GM21717 (cell line): Measurements from ENCODE around the gene IL34.

Source experiments
- ATAC-seq: cut with Tn5 transposase; IDR thresholded peaks from one replicate; pipeline ENCODE4 v1.9.1; 2021; ENCODE audit warnings: mild to moderate bottlenecking, moderate library complexity; ENCODE audit not compliant: unreplicated experiment

Gene IL34

DNA sequence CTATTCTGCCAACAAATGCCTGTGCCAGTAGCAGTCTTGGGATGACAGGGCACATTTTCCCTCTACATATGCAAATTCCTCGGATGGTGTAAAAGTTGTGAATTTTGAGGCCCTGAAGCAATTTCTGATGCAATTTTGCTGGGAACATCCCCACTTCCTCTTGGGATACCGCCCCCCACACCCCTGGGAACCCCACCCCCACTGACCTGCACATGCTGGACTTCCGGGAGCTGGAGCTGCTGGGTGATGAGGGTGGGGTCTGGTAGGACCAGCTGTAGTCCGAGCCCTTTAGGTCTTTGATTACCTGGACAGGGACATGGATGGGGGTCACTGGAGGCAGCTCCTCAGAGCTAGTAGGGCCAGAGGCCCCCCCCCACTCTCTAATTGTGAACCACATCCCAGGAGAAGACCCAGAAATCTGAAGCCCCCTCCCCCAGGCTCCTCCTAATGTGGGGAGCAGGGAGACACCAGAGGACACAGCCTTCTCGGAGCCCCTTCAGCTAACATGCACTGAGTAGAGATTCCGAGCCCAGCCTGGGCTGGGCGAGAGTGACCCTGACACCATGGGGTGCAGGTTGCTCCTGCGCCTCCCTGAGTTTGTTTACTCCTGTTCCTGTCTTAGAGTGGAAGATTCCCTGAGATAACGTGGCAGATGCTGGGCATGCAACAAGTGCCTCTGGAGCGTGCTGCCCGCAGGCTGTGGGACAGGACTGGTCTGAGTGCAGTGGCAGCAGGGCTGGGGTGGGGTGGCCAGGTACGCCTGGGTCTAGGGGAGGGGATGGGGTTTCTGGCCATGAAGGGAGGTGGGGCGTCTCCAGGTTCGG is 30.5 kb downstream of the IL34 start:
- no peak for ATAC-seq

DNA sequence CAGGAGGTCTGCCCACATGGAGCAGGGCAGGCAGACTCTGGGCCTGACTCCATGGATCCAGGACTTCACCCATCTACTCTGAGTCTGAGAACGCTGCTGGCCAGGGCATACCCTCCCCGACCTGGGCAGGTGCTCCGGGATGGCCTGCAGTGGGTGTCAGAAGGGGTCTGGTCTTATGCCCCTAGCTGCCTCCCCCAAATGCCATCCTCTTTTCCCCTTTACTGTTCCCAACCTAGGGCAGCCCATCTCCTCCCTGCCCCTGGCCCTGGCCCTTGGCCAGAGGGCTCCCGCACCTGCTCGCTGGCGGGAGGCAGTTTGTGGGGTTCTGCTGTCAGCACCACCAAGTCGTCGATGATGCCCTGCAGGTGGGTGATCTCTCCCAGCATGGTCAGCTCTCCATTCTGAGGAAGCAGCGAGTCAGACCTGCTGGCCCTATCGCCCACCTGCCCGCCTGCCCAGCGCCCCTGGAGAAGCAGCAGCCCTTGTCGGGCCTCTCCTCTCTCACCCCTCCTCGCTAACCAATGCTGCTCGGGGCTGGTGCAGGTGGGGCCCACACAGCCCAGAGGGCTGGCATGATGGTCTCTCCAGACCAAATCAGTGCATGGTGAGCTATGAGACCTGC is 31.3 kb downstream of the IL34 start:
- ATAC-seq: no peak

DNA sequence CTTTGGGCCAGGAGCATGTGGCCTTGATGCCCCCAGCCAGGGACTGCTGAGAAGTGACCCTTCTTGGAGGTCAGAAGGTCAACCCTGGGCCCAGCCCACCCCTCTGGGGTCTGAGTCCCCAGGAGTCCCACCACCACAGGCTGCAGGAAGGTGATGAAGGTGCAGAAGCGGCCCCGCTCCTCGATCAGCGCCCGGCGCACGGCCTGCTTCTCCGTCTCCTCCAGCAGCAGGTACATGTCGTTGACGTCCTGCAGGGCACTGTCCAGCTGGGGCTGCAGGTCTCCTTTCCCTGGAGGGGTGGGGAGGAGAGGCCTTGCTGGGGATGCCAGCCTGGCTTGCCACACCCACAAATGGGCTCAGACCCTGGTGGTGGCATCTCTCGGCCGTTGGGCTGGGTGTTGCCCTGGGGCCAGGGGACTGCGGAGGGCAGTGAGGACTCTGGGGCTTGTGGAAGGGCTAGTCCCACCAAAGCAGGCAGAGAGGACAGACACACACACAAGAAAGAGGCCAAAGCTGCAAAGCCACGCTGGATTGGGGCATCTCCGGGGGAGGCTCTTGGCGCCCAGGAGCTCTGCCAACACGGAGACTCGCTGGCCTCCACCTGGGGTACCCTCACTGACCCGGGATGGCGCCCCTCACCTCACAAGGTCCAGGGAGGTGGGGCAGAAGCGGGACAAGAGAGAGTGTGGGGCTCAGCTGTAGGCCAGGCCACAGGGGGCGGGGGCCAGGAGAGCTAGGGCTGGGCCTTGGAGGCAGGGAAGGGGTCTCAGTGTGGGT is 31.9 kb downstream of the IL34 start:
- no peak for ATAC-seq

DNA sequence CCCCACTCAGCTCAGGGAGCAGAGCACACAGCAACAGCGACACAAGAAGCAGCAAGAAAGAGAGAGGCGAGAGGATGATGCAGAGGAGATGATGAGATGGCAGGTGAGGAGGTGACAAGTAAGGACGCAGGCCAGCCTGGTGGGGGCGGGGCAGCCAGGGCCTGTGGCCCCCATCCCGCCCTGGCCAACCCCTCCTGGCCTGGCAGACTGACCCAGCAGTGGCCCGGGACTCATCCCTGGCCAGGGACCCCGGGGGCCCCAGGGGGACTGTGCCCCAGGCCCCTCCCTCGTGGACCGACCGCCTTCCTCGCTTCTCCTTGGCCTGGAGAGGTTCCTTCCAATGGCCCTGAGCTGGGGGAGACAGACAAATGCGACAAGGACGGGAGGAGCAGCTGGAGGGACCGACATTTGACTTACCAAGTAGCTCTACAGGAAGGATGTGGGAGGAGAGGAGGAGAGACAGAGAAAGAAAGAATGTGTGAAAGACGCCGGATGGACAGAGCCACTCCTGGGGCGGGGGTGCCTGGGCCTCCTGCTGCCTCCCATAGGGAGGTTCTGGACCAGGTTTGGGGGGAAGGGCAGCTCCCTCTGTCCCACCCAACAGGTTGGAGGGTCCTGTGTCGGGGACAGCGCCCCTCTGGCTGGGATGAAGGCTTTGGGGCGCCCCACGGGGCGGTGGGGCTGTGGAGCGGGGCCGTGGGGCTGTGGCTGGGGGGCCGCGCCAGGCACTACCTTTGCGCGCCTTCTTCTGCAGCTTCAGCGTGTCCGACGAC is 32.7 kb downstream of the IL34 start:
- no peak for ATAC-seq

DNA sequence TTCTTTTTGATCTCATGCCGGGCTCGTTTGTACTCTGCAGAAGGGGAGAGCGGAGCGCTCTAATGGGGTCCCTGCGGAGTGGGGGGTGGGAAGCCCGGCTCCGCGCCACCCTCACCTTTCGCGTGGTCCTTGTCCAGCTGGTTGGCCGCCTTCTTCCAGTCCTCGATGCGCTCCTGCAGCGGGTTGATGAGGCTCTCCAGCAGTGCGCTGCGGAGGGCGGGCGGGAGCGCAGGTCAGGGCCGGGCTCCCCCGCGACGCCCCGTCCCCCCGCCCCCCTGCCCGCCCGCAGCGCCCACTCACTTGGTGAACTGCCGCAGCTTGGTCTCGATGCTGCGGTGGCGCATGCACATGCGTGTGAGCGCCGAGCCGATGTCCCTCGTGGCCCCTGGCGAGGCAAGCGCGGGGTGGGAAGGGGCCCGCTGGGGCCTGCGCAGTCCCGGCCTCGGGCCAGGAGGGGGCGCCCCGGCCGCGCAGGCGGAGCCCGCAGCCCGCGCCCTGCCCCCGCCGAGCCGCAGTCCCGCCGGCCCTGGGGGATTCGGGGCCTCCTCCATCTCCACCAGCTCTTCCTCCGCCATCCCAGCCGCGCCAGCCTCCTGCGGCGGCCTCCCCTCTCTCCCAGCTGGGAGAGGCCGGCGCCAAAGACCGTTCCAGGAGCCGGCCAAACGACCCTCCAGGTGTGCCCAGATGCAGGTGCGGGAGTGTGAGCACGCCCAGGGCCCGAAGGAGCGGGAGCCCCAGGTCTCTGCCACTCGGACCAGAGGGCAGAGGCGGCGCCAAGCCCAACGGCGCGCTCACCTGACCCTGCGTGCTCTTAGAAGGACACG is 33.5 kb downstream of the IL34 start:
- ATAC-seq: no peak

DNA sequence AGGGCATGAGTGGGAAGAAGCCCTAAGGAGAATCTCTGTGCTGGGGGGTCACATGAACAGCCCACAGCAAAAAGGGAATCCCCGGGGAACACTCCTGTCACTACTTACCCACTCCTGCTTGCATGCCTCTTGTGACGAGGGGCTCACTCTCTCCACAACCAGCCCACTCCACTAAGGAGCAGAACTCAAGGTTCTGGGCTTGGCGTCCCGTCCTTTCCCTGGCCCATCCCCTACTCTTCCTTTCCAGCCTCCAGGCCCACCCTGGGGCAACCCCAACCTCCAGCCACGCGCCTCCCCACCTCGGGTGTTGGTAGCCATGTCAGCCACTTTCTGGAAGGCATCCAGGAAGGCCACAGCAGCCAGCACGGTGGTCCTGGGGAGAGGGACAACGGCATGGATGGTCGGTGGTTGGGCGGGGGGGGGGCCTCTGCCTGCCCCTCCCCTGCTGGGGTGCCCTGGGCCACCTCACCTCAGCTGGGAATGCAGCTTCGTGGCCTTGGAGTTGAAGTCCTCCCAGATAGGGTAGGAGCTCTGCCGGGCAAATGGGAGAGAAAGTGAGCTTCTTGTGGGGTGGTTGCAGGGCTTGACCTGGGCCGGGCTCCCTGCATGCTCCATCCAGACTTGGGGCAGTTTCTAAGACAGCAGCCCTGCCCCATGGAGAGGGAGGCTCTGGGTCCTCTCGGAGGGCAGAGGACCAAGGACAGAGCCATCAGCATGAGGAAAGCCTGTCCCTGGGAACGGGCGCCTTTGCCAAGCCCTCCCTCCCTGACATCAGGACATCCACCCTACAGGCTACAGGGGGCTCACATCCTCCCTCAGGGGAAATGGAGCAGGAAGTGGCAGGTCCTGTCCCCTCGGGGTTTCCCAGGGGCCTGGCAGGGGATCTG is 34.4 kb downstream of the IL34 start:
- ATAC-seq: no peak

DNA sequence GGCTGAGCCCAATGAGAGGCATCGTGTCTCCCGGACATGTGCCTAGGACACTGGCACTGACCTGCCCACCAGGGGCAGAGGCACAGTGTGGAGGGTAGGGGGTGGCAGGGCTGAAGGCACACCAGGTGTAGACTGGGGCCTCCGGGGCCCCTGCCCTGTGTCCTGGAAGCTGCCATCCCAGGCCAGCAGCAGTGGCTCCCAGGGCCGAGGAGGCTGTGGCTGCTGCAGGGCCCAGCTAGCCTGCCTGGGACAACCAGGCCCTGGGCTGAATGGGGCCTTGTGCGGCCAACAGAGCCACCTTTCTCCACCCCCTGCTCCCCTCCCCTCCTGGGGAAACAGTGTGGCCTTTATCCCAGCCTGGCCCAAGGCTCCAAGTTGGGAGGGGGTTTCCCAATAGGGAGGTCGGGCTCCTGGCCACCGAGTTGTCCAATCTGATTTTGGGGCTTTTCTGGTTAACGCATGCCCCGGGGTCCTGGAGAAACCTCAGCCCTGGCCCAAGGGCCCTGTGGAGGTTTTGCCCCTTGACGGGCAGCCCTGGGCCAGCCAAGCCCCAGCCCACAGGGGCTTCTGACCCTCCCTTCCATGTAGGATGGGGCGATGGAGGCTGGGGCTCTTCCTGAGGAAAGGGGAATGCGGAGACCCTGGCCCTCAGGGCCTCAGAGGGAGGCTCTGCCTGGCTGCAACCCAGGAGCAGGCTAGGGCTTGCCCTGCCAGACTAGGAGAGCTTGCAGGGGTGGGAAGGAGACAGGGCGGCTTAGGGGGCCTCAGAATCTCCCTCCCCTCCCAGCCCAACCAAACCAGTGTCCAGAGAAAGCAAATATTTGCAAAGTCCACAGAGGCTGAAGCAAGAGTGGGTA is 35.3 kb downstream of the IL34 start:
- ATAC-seq: no peak

DNA sequence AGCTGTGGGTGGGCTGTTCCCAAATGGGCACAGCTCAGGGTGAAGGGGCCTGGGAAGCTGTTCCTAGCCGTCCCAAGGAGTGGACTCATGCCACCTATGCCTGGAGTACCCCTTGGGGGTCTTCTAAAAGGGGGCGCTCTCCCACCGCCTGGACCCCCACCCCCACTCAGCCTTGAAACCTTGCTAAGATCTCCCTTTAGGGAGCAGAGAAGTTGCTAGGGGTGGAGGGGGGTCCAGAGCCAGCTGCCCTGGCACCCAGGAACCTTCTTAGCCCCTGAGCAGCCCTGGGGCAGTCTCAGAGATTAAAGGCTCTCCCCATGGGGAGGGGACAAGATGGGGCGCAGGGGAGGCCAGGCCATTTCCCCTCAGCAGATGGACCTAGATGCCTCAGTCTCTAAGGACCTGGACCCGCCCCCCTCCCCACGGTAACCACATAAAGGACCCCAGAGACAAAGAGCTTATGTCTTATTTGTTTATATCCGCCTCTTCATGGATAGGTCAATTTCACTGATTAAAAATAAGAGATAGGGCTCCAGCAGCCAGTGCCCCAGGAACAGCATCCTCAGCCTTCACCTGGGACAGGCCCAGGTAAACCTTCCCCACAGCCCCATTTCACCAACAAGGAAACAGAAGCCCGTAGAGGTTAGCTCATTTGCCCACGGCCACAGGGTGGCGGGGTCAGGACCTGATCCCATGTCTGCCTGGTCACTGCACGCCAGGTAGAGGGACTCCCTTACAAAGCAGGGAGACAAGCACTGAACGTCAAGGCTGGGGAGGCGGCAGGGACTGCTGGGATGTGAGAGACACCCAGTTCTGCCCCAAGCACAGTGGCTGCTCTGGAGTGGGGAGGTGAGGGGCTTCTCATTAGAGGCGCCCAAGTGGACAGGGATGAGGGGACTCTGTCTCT is 36.1 kb downstream of the IL34 start:
- no peak for ATAC-seq

DNA sequence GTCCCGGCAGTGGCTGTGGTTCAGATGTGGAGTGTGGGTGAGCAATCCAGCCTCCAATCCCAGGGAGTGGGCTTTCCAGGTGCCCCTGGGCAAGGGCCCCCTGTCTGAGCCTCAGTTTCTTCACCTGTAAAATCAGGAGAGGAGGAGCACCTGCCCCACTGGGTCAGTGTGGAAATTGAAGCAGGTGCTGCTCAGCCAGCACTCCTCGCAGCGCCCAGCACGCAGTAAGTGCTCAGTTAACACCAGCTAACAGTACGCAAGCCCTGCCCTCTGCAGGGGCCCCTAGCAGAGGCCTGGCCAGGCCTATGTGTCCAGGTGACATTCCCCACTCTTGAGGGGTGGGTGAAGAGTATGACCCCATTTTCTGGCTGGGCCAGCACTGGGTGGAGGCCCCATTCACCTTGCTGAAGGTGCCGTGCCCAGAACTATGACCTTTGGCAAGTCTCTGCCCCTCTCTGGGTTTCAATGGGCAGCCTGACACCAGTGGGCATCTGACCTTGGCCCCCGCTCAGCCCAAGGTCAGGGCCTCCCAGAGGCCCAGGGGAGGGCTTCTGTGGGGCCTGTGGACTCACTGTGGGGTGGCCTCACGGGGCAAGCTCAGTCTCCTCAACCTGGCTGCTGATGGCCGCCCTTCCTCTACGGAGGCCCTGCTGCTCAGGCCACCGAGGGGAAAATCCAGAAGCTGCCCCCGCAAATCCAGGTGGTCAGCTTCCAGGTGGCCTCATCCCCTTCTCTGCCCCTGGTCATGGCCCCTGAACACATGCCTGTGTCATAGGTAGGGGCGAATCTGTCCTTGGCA is 37.0 kb downstream of the IL34 start:
- no peak for ATAC-seq

DNA sequence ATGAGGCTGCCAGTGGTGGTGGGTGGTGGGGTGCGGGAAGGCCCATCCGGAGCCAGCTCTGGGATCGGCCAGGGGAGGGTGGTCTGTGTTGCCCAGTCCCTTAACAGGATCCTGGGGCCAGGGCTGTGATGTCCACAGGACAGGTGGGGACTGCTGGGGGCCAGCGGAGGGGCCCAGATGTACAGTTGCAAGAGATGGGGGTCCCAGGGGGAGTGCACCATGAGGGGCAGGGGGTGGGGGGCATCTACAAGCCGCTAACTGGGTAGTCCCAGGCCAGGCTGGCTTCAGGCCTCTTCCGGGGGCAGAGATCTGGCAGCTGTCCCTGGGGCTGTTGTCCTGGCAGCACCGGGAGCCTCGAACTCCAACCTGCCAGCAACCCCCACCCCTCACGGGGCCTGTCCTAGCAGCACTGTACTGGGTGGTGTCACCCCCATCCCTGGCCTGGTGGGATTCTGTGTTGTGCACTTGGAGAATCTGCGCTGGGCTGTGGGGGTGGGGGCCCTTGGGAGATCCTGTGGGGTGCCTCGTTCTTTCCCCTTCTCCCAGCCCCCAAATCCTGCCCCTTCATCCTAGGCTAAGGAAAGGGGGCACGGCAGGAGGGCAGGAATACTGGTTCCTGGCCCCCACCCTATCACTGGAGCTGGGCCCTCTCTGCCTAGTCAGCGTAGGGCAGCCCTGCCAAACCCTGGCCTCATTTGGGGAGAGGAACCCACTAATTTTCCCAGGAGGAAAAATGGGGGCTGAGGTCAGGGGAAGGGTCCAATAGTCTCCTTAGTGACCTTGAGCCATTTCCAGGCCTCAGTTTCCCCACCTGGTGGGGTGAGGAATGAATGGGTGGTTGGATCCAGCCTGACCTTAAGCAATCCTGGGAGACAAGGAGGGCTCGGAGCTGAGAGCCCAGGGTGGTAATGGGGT is 38.0 kb downstream of the IL34 start:
- no peak for ATAC-seq

DNA sequence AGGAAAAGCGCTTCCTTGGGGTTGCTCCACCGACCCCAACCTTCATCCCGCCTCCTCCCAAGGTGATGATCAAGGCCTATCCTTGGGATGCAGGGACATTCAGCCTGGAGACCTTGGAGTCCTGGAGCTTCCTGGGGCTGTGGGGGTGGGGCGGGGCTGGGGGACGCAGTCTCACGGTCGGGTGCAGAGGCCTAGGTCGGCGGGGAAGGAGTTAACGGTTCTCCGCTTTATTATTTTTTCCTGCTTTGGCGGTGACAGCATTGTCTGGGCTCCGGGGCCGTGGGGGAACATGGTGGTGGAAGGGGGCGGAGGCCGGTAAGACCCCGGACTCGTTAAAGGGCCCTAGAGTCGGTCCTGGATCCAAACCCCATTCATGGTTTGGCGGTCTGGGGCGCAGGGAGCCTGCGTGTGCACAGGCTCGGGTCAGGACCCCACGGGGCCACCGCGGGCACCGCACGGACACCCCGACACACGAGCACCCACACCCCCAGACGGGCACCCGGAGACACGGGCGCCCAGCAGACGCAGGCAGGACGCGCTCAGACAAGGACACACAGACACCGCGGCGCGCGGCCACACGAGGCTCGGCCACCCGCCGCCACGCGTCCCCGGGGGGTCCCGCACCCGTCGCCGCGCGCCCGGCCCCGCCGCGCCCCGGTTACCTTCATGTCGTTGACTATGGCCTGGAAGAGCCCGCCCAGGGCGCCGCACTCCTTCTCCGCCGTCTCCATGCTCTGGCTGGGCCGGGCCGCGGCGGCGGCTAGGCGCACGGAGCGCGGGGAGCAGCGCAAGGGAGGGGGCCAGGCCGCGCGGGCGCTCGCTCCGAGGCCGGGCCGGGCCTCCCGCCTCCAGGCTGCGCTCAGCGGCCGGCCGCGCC is 38.9 kb downstream of the IL34 start:
- no peak for ATAC-seq

DNA sequence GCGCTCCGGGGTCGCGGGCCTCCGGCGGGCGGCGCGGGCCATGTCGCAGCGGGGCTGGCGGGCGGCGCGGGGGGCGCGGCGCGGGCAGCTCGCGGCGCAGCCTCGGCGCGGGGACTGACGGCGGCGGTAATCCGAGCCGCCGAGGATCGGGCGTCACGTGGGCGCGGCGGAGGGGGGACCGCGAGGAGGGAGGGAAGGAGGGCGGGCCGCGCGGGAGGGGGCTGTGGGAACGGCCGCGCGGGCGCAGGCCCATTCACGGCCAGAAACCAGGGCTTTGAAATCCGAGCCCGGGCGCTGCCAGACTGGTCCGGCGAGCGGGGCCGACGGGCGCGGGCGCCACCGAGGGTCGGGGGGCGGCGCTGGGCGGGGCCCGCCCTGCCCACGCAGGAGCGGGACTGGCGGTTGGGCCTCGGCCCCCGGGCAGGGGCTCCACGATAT is 39.6 kb downstream of the IL34 start, which contains the start of gene MTSS2:
Gene MTSS2, minus strand, starts transcription at position 116 of the 438 bp plus-strand sequence. CDS start 262 bp downstream, outside the sequence.
- no peak for ATAC-seq

DNA sequence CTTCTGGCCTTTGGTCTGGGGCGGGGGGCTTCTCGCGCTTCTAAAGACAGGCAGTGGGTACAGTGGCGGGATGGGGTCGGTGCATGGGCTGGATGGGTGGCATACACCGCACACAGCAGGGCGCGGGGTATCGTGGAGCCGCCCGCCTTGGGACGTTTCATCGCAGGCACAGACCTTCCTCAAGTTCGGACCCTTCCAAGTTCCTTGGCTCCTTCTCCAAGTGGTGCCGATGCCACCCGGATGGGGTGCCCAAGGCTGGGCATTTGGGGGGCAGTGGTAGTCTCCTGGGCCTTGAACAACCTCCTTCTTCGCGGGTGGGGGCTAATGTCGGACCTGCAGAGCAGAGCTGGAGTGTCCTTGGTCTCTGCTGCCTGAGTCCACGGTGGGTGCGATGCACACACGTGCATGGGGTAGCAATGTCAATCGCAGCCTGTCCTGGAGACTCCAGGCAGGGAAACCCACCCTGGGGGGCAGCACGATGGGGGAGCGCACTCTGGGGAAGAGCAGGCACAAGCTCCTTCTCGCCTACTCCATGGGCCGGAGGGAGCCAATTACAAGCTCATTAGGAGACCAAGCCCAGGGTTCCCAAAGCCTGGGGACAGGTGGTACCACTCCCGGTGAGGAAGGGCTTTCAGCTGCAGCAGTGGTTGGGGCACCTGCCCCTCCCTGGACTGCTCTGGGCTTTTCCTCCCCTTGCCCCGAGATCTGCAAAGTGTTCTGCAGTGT is 40.2 kb downstream of the IL34 start:
- ATAC-seq: no peak

DNA sequence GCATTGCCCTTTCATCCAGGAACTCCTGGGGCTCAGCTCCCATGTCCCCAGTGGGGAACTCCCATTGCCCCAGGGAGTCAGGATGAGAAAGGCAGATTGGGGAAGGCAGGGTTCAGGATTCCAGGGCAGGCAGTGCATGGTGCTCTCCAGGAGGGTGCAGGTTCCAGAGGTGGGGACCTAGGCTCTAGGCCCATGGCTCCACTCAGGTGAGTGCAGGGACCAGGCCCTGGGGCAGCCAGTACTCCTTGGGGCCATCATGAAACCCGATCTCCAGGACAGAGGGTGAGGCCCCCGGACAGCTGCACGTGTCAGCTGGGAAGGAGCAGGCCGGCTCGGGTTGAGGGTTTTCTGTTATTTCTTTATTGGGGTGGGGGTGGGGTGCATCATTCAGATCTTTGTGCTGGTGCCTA is 40.7 kb downstream of the IL34 start:
- ATAC-seq: no peak
